C1 segment of cervical spinal cord (tissue), 14 donors: Measurements from ENCODE around the gene DOCK9.

Experiments used
- DNase-seq, 14 donors: peaks; one replicate each; lab custom pipeline; 2025; lab: John Stamatoyannopoulos, UW

DOCK9 gene

GRCh38 chr13:98950705-98951104 lies 27.2 kb downstream of the DOCK9 start:
- DNase-seq = no peak

GRCh38 chr13:98947925-98948324 lies 29.9 kb downstream of the DOCK9 start:
- no peak for DNase-seq

GRCh38 chr13:98945863-98946605 lies 31.8 kb downstream of the DOCK9 start:
- DNase-seq = no peak

- DNase-seq = no peak
These were observed 33.5 kb downstream of the DOCK9 start for GRCh38 chr13:98944336-98944735.

- no peak for DNase-seq
These were observed 34.9 kb downstream of the DOCK9 start for GRCh38 chr13:98942997-98943396.

GRCh38 chr13:98942485-98942884 lies 35.4 kb downstream of the DOCK9 start:
- DNase-seq = no peak

GRCh38 chr13:98941536-98941935 lies 36.3 kb downstream of the DOCK9 start:
- DNase-seq = no peak

- DNase-seq = no peak
These were observed 36.7 kb downstream of the DOCK9 start for GRCh38 chr13:98941126-98941525.

- DNase-seq = no peak
These were observed 37.4 kb downstream of the DOCK9 start for GRCh38 chr13:98940325-98941001.

- DNase-seq = no peak
These were observed 38.1 kb downstream of the DOCK9 start for GRCh38 chr13:98939660-98940191.

- DNase-seq = no peak
These were observed 39.1 kb downstream of the DOCK9 start for GRCh38 chr13:98938801-98939200.

- no peak for DNase-seq
These were observed 39.9 kb downstream of the DOCK9 start for GRCh38 chr13:98937911-98938381.

- DNase-seq = no peak
These were observed 43.6 kb downstream of the DOCK9 start for GRCh38 chr13:98934243-98934642.

GRCh38 chr13:98930151-98930591 lies 47.7 kb downstream of the DOCK9 start:
- DNase-seq = peak in 5 of 14 donors; percentile 16 to 44 (median 25)

- no peak for DNase-seq
These were observed 49.6 kb downstream of the DOCK9 start for GRCh38 chr13:98927951-98928927.

GRCh38 chr13:98925949-98926348 lies 51.9 kb downstream of the DOCK9 start:
- no peak for DNase-seq

GRCh38 chr13:98923641-98924397 lies 54.0 kb downstream of the DOCK9 start:
- no peak for DNase-seq

- DNase-seq = no peak
These were observed 55.6 kb downstream of the DOCK9 start for GRCh38 chr13:98922306-98922705.

- peak in 10 of 14 donors; percentile 36 to 62 (median 54) for DNase-seq
These were observed 56.1 kb downstream of the DOCK9 start for GRCh38 chr13:98921786-98922185.

GRCh38 chr13:98921015-98921580 lies 56.8 kb downstream of the DOCK9 start:
- no peak for DNase-seq
